ENCODE results near the gene PCDHA1.

DNA sequence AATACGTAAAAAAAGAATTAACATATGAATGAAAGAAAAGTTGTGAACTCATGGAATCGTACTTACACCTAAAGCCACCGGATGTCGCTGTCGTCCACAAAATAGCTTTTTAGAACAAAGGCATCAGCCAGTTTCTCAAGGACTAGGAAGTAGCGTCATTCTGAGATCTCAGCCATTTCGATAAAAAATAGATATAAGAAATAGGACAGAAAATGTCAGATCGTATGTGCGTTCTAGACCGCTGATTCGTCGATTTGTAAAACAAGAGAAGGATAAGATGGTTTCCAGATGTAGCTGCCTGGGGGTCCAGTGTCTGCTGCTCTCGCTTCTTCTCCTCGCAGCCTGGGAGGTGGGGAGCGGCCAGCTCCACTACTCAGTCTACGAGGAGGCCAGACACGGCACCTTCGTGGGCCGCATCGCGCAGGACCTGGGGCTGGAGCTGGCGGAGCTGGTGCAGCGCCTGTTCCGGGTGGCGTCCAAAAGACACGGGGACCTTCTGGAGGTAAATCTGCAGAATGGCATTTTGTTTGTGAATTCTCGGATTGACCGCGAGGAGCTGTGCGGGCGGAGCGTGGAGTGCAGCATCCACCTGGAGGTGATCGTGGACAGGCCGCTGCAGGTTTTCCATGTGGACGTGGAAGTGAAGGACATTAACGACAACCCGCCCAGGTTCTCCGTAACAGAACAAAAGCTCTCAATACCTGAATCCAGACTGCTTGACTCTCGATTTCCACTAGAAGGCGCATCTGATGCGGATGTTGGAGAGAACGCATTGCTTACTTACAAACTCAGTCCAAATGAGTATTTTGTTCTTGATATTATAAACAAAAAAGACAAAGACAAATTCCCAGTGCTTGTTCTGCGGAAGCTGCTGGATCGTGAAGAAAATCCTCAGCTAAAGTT lies 70.1 kb downstream of the PCDHA1 start, which contains the start of gene PCDHA10:
- TF ChIP-seq EZH2phosphoT487 (IDR thresholded peaks at IDR 0.05; ENCODE audit: unreplicated experiment) (no peak), POLR2AphosphoS5 (IDR thresholded peaks at IDR 0.05; ENCODE audit: low read depth) (peak; percentile 60)
- TF ChIP-seq, protein P1, sequence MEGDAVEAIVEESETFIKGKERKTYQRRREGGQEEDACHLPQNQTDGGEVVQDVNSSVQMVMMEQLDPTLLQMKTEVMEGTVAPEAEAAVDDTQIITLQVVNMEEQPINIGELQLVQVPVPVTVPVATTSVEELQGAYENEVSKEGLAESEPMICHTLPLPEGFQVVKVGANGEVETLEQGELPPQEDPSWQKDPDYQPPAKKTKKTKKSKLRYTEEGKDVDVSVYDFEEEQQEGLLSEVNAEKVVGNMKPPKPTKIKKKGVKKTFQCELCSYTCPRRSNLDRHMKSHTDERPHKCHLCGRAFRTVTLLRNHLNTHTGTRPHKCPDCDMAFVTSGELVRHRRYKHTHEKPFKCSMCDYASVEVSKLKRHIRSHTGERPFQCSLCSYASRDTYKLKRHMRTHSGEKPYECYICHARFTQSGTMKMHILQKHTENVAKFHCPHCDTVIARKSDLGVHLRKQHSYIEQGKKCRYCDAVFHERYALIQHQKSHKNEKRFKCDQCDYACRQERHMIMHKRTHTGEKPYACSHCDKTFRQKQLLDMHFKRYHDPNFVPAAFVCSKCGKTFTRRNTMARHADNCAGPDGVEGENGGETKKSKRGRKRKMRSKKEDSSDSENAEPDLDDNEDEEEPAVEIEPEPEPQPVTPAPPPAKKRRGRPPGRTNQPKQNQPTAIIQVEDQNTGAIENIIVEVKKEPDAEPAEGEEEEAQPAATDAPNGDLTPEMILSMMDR (conservative IDR thresholded peaks at IDR 0.05; ENCODE audit: low read depth in 2 of 2): peak; percentile 77 to 85
